Measurements from ENCODE around the gene DNAH12. TPM values are rescaled to one million over a fixed set of nuclear protein-coding genes. Genes with fewer than 3 reads are reported as not detected.

DNAH12 gene
- total RNA-seq, 1 experiment from 2014 or later, result not detected

DNA sequence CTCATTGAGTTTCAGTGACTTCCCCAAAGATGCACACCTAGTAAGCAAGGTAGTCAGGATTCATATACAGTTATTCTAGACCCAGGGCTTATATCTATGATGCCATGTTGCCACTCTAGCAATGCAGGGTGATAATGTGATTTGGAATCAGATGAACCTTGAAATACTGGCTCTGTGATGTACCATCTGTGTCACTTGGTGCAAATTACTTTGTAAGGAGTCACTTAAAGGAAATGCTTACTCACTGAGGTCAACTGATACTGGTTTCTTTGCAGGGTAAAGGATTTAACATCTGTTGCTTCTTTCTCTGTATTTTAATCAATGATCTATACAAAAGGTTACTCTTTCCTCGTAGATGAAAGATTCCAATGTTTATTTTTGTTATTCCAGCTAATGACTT is 262.4 kb downstream of the DNAH12 start:
- POLR2A ChIA-PET, result no interaction called here
- Mint-ChIP-seq H3K4me3 (no peak overlapping the region), H3K27ac (no peak overlapping the region), H3K4me1 (no peaks in the 10 kb centered on the region), H3K36me3 (peaks cover 18% of the 10 kb centered on the region), H3K9me3 (peaks cover 30% of the 10 kb centered on the region), H3K27me3 (ENCODE audit: low read depth) (no peaks in the 10 kb centered on the region)
- TF ChIP-seq, protein P1, sequence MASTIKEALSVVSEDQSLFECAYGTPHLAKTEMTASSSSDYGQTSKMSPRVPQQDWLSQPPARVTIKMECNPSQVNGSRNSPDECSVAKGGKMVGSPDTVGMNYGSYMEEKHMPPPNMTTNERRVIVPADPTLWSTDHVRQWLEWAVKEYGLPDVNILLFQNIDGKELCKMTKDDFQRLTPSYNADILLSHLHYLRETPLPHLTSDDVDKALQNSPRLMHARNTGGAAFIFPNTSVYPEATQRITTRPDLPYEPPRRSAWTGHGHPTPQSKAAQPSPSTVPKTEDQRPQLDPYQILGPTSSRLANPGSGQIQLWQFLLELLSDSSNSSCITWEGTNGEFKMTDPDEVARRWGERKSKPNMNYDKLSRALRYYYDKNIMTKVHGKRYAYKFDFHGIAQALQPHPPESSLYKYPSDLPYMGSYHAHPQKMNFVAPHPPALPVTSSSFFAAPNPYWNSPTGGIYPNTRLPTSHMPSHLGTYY (CRISPR knock-in tag; IDR thresholded peaks at IDR 0.05), result no peak
- TF ChIP-seq, protein P2, sequence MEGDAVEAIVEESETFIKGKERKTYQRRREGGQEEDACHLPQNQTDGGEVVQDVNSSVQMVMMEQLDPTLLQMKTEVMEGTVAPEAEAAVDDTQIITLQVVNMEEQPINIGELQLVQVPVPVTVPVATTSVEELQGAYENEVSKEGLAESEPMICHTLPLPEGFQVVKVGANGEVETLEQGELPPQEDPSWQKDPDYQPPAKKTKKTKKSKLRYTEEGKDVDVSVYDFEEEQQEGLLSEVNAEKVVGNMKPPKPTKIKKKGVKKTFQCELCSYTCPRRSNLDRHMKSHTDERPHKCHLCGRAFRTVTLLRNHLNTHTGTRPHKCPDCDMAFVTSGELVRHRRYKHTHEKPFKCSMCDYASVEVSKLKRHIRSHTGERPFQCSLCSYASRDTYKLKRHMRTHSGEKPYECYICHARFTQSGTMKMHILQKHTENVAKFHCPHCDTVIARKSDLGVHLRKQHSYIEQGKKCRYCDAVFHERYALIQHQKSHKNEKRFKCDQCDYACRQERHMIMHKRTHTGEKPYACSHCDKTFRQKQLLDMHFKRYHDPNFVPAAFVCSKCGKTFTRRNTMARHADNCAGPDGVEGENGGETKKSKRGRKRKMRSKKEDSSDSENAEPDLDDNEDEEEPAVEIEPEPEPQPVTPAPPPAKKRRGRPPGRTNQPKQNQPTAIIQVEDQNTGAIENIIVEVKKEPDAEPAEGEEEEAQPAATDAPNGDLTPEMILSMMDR (IDR thresholded peaks at IDR 0.05), result no peak
- TF ChIP-seq, protein P3, sequence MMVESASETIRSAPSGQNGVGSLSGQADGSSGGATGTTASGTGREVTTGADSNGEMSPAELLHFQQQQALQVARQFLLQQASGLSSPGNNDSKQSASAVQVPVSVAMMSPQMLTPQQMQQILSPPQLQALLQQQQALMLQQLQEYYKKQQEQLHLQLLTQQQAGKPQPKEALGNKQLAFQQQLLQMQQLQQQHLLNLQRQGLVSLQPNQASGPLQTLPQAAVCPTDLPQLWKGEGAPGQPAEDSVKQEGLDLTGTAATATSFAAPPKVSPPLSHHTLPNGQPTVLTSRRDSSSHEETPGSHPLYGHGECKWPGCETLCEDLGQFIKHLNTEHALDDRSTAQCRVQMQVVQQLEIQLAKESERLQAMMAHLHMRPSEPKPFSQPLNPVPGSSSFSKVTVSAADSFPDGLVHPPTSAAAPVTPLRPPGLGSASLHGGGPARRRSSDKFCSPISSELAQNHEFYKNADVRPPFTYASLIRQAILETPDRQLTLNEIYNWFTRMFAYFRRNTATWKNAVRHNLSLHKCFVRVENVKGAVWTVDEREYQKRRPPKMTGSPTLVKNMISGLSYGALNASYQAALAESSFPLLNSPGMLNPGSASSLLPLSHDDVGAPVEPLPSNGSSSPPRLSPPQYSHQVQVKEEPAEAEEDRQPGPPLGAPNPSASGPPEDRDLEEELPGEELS (CRISPR knock-in tag; IDR thresholded peaks at IDR 0.05), result no peak
- TF ChIP-seq NR2C2 (CRISPR knock-in tag; IDR thresholded peaks at IDR 0.05) (no peak), GABPB1 (CRISPR knock-in tag; IDR thresholded peaks at IDR 0.05) (no peak), NR1H2 (CRISPR knock-in tag; IDR thresholded peaks at IDR 0.05) (no peak), NFATC4 (CRISPR knock-in tag; IDR thresholded peaks at IDR 0.05) (no peak), TP53 (CRISPR knock-in tag; IDR thresholded peaks at IDR 0.05) (no peak), ZNF219 (CRISPR knock-in tag; IDR thresholded peaks at IDR 0.05; ENCODE audit: borderline replicate concordance) (no peak), ZNF138 (CRISPR knock-in tag; conservative IDR thresholded peaks at IDR 0.05) (no peak), JUN (CRISPR knock-in tag; IDR thresholded peaks at IDR 0.05) (no peak)
- TF ChIP-seq, protein P4, sequence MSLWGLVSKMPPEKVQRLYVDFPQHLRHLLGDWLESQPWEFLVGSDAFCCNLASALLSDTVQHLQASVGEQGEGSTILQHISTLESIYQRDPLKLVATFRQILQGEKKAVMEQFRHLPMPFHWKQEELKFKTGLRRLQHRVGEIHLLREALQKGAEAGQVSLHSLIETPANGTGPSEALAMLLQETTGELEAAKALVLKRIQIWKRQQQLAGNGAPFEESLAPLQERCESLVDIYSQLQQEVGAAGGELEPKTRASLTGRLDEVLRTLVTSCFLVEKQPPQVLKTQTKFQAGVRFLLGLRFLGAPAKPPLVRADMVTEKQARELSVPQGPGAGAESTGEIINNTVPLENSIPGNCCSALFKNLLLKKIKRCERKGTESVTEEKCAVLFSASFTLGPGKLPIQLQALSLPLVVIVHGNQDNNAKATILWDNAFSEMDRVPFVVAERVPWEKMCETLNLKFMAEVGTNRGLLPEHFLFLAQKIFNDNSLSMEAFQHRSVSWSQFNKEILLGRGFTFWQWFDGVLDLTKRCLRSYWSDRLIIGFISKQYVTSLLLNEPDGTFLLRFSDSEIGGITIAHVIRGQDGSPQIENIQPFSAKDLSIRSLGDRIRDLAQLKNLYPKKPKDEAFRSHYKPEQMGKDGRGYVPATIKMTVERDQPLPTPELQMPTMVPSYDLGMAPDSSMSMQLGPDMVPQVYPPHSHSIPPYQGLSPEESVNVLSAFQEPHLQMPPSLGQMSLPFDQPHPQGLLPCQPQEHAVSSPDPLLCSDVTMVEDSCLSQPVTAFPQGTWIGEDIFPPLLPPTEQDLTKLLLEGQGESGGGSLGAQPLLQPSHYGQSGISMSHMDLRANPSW (CRISPR knock-in tag; conservative IDR thresholded peaks at IDR 0.05; ENCODE audit: low read depth), result no peak
- TF ChIP-seq, protein P5, sequence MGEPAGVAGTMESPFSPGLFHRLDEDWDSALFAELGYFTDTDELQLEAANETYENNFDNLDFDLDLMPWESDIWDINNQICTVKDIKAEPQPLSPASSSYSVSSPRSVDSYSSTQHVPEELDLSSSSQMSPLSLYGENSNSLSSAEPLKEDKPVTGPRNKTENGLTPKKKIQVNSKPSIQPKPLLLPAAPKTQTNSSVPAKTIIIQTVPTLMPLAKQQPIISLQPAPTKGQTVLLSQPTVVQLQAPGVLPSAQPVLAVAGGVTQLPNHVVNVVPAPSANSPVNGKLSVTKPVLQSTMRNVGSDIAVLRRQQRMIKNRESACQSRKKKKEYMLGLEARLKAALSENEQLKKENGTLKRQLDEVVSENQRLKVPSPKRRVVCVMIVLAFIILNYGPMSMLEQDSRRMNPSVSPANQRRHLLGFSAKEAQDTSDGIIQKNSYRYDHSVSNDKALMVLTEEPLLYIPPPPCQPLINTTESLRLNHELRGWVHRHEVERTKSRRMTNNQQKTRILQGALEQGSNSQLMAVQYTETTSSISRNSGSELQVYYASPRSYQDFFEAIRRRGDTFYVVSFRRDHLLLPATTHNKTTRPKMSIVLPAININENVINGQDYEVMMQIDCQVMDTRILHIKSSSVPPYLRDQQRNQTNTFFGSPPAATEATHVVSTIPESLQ (CRISPR knock-in tag; IDR thresholded peaks at IDR 0.05), result no peak
- TF ChIP-seq, protein P6, sequence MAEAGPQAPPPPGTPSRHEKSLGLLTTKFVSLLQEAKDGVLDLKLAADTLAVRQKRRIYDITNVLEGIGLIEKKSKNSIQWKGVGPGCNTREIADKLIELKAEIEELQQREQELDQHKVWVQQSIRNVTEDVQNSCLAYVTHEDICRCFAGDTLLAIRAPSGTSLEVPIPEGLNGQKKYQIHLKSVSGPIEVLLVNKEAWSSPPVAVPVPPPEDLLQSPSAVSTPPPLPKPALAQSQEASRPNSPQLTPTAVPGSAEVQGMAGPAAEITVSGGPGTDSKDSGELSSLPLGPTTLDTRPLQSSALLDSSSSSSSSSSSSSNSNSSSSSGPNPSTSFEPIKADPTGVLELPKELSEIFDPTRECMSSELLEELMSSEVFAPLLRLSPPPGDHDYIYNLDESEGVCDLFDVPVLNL (CRISPR knock-in tag; IDR thresholded peaks at IDR 0.05; ENCODE audit: borderline replicate concordance, low read depth), result no peak
- no peak for DNase-seq (ENCODE audit: low spot score)
- no peak for ATAC-seq
- CTCF ChIA-PET, result no interaction called here

DNA sequence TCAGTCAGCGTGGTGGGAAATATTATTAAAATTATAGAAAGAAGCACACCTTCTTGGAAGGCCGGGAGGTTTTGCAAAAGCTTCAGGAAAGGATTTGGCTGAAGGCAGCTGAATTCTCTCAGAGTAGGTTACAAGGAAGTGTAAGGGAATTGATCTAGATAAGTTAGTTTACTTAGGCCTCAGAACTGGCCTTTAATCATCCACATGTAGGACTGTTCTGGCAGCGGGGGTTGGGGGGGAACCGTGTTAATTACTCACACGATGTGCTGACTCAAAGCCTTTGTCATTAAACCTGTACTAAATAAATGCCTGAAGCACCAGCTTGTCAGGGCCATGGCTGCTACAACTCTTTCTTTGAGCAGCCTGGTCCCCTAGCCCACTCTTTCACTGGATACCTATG is 264.5 kb downstream of the DNAH12 start:
- Mint-ChIP-seq H3K9me3 (peaks cover 16% of the 10 kb centered on the region), H3K27me3 (ENCODE audit: low read depth) (no peaks in the 10 kb centered on the region), H3K36me3 (peaks cover 18% of the 10 kb centered on the region), H3K4me3 (no peak overlapping the region), H3K27ac (no peak overlapping the region), H3K4me1 (no peaks in the 10 kb centered on the region)
- DNase-seq (ENCODE audit: low spot score) (no peak), ATAC-seq (no peak)
- CTCF ChIA-PET, result no interaction called here
- POLR2A ChIA-PET, result no interaction called here
- TF ChIP-seq, protein P7, sequence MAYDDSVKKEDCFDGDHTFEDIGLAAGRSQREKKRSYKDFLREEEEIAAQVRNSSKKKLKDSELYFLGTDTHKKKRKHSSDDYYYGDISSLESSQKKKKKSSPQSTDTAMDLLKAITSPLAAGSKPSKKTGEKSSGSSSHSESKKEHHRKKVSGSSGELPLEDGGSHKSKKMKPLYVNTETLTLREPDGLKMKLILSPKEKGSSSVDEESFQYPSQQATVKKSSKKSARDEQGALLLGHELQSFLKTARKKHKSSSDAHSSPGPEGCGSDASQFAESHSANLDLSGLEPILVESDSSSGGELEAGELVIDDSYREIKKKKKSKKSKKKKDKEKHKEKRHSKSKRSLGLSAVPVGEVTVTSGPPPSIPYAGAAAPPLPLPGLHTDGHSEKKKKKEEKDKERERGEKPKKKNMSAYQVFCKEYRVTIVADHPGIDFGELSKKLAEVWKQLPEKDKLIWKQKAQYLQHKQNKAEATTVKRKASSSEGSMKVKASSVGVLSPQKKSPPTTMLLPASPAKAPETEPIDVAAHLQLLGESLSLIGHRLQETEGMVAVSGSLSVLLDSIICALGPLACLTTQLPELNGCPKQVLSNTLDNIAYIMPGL (CRISPR knock-in tag; IDR thresholded peaks at IDR 0.05), result no peak
- TF ChIP-seq GABPB1 (CRISPR knock-in tag; IDR thresholded peaks at IDR 0.05), result no peak
- TF ChIP-seq CREM (CRISPR knock-in tag; IDR thresholded peaks at IDR 0.05), result no peak
- no peak for TF ChIP-seq FOXK1 (CRISPR knock-in tag; IDR thresholded peaks at IDR 0.05)
- TF ChIP-seq, protein P1 (CRISPR knock-in tag; IDR thresholded peaks at IDR 0.05), result no peak
